ENCODE results near the gene MAGEB3. TPM values are rescaled to one million over a fixed set of nuclear protein-coding genes. Genes with fewer than 3 reads are reported as not detected.

MAGEB3 gene
- polyA plus RNA-seq, 2 of the 4 experiments (the other 2 are of a cell fraction), result not detected

Other genes starting within 250 kb of the MAGEB3 start
- 0.04 and 0.07 TPM in 2 replicates for gene MAGEB2, start 15.1 kb upstream of the MAGEB3 start, polyA plus RNA-seq (2011; rRNA removed)
- gene MAGEB2, start 15.1 kb upstream of the MAGEB3 start, polyA plus RNA-seq (2017; fragmentation: RNase III; extraction: RNeasy Plus Mini Kit Qiagen cat#74134 plus additional on column Dnase treatment), result not detected in 3 replicates
- not detected in 2 replicates for gene MAGEB4, start 11.3 kb downstream of the MAGEB3 start, polyA plus RNA-seq (2011; rRNA removed)
- not detected in 3 replicates for gene MAGEB4, start 11.3 kb downstream of the MAGEB3 start, polyA plus RNA-seq (2017; fragmentation: RNase III; extraction: RNeasy Plus Mini Kit Qiagen cat#74134 plus additional on column Dnase treatment)
- not detected in 2 replicates for gene MAGEB1, start 16.5 kb downstream of the MAGEB3 start, polyA plus RNA-seq (2011; rRNA removed)
- gene MAGEB1, start 16.5 kb downstream of the MAGEB3 start, polyA plus RNA-seq (2017; fragmentation: RNase III; extraction: RNeasy Plus Mini Kit Qiagen cat#74134 plus additional on column Dnase treatment), result not detected in 3 replicates
- 26.6 and 30.0 TPM in 2 replicates for gene NR0B1, start 78.7 kb downstream of the MAGEB3 start, polyA plus RNA-seq (2011; rRNA removed)
- 17.9 to 21.1 TPM (median 19.5 TPM) in 3 replicates for gene NR0B1, start 78.7 kb downstream of the MAGEB3 start, polyA plus RNA-seq (2017; fragmentation: RNase III; extraction: RNeasy Plus Mini Kit Qiagen cat#74134 plus additional on column Dnase treatment)